ENCODE results near the gene ZNF142.

Gene ZNF142, protein sequence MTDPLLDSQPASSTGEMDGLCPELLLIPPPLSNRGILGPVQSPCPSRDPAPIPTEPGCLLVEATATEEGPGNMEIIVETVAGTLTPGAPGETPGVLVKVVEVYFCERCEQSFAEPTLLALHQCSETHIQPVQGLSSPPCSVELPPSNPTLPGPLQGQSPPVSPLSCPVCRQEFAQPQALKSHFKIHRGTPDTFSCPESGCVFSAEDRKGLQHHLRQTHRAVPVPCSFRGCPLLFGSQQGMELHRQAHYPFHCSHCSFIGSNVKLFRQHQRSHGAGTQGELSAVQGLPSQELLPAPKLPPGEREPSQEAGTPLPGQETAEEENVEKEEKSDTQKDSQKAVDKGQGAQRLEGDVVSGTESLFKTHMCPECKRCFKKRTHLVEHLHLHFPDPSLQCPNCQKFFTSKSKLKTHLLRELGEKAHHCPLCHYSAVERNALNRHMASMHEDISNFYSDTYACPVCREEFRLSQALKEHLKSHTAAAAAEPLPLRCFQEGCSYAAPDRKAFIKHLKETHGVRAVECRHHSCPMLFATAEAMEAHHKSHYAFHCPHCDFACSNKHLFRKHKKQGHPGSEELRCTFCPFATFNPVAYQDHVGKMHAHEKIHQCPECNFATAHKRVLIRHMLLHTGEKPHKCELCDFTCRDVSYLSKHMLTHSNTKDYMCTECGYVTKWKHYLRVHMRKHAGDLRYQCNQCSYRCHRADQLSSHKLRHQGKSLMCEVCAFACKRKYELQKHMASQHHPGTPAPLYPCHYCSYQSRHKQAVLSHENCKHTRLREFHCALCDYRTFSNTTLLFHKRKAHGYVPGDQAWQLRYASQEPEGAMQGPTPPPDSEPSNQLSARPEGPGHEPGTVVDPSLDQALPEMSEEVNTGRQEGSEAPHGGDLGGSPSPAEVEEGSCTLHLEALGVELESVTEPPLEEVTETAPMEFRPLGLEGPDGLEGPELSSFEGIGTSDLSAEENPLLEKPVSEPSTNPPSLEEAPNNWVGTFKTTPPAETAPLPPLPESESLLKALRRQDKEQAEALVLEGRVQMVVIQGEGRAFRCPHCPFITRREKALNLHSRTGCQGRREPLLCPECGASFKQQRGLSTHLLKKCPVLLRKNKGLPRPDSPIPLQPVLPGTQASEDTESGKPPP (N-terminal part only)

DNA sequence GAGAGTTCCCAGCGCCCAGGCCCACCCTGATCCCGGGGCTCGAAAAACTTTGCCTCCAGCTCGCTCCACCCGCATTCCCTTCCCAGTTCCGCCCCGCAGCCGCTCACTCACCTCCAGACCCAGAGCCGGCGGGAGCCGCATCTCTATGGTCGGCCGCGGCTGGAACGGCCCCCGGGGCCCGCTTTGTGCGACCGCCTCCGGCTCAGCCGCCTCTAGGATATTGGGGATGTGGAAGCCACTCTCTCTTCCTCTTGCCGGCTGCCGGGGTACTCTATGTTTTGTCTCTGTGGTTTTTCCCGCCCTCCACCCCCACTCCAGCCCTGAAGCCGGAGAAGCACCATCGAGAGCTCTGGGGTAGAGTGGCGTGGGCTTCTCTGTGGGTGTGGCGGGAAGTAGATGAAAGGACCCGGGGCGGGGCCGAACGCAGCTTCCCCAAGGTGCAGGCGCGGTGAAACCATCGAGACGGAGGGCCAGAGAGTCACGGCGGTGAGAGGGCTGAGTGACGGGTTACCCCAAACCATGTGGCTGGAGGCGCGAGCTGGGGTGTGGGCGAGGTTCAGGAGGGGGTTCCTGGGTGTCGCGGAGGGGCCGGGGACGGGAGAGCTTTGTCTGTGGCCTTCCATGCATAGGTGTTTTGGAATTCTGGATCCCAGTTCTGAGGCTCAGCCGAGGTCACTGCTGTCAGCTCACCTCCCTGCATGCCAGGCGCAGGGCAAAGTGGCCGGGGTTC, at the start of gene ZNF142, which contains the start of gene BCS1L:
Gene ZNF142, minus strand, starts transcription at position 366 of the 730 bp plus-strand sequence. CDS start 3,194 bp downstream, outside the sequence.
Gene BCS1L, plus strand, starts transcription at position 426 of the 730 bp plus-strand sequence. CDS start 1,305 bp downstream, outside the sequence.
- H3K4me3 ChIP-seq (ENCODE audit: low read depth, low read length): peak within 1 kb of the TSS; percentile 77
- TF ChIP-seq, protein P1, sequence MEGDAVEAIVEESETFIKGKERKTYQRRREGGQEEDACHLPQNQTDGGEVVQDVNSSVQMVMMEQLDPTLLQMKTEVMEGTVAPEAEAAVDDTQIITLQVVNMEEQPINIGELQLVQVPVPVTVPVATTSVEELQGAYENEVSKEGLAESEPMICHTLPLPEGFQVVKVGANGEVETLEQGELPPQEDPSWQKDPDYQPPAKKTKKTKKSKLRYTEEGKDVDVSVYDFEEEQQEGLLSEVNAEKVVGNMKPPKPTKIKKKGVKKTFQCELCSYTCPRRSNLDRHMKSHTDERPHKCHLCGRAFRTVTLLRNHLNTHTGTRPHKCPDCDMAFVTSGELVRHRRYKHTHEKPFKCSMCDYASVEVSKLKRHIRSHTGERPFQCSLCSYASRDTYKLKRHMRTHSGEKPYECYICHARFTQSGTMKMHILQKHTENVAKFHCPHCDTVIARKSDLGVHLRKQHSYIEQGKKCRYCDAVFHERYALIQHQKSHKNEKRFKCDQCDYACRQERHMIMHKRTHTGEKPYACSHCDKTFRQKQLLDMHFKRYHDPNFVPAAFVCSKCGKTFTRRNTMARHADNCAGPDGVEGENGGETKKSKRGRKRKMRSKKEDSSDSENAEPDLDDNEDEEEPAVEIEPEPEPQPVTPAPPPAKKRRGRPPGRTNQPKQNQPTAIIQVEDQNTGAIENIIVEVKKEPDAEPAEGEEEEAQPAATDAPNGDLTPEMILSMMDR (IDR thresholded peaks at IDR 0.05; ENCODE audit: borderline replicate concordance, insufficient read depth, low read depth, low read length): no peak

DNA sequence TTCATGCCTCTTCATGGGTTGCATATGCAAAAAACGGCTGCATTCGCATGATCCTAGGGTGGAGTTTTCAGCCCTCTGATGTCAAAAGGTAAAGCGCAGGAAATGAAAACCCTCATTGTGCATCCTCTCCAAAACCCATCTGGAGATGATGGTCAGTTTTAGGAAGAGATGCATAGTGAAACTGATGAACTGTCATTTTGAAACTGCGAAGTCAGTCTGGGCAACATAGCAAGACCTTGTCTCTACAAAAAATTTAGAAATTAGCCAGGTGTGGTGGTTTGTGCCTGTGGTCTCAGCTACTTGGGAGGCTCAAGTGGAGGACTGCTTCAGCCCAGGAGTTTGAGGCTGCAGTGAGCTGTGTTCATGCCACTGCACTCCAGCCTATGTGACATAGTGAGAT, 48.7 kb upstream of the ZNF142 start:
- TF ChIP-seq, protein P1 (IDR thresholded peaks at IDR 0.05; ENCODE audit: borderline replicate concordance, insufficient read depth, low read depth, low read length): no peak
- H3K4me3 ChIP-seq (ENCODE audit: low read depth, low read length): no peak overlapping the region

DNA sequence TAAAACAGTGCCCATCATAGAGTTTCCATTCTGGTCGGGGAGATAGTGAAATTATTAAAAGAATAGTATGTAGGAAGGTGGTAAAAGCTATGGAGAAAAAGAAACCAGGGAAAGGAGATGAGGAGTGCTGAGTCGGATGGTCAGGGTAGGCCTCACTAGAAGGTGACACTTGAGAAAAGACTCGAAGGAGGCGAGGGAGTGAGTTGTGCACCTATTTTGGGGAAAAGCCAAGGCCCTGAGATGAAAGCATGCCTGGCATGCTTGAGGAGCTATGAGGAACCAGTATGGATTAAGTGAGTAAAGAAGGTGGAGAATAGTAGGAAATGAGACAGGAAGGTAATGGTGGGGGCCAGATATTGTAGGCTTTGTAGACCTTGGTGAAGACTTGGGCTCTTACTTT, 43.9 kb upstream of the ZNF142 start:
- H3K4me3 ChIP-seq (ENCODE audit: low read depth, low read length): no peak overlapping the region
- TF ChIP-seq, protein P1 (IDR thresholded peaks at IDR 0.05; ENCODE audit: borderline replicate concordance, insufficient read depth, low read depth, low read length): no peak

DNA sequence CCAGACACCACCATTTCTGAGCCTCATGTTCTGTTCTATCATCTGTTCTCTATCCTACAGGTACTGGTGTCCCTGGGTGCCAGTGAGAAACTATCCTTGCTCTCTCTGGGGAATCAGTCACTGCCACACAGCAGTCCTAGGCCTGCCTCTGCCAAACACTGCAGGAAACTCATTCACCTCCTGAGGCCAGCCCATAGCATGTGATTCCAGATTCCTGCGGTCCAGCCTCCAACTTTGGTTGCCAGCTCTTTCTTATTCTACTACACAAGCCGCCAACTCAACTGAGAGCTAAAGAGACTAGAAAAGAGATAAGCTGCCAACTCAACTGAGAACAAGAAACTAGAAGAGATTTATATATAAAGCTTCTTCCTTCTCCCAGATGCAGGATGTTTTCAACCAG, 42.4 kb upstream of the ZNF142 start:
- H3K4me3 ChIP-seq (ENCODE audit: low read depth, low read length): no peak overlapping the region
- TF ChIP-seq, protein P1 (IDR thresholded peaks at IDR 0.05; ENCODE audit: borderline replicate concordance, insufficient read depth, low read depth, low read length): no peak

DNA sequence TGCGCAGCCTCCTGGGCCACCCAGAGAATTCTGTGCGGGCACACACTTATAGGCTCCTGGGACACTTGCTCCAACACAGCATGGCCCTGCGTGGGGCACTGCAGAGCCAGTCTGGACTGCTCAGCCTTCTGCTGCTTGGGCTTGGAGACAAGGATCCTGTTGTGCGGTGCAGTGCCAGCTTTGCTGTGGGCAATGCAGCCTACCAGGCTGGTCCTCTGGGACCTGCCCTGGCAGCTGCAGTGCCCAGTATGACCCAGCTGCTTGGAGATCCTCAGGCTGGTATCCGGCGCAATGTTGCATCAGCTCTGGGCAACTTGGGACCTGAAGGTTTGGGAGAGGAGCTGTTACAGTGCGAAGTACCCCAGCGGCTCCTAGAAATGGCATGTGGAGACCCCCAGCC, 39.5 kb upstream of the ZNF142 start:
- H3K4me3 ChIP-seq (ENCODE audit: low read depth, low read length): no peak overlapping the region
- TF ChIP-seq, protein P1 (IDR thresholded peaks at IDR 0.05; ENCODE audit: borderline replicate concordance, insufficient read depth, low read depth, low read length): no peak

DNA sequence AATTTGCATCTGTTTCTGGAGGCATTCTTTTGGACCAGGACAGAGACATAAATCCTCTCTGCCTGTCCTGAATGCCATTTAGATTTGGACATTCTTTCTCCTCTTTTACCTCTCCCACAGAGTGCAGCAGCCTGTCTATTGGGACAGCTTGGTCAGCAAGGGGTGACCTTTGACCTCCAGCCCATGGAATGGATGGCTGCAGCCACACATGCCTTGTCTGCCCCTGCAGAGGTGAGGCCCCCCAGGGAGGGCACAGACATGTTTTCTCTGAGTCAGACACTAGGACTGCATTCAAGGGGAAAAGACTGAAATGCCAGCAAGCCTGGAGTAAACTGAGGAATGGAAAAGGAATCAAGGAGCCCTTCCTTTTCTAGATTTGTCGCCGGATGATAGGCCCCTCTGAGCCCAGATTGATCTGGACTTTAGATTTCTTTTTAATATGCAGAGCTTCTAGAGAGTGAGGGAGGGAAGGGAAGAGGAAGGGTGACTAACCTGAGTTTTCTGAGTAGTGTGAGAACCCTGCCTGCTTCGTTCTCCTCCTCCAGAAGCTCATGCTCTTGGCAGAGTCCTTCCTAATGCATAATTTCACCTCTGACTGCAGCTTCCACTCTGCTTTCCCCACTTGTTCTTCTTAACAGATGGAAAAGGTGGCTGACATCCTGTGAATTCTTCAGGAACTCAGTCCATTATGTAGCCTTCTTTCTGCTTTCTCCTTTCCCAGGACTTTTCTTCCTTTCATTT, 35.2 kb upstream of the ZNF142 start:
- TF ChIP-seq, protein P1 (IDR thresholded peaks at IDR 0.05; ENCODE audit: borderline replicate concordance, insufficient read depth, low read depth, low read length): no peak
- no peak overlapping the region for H3K4me3 ChIP-seq (ENCODE audit: low read depth, low read length)

Data from GM12875 (cell line).